Panc1 (cell line): ENCODE measurements around the gene CIAO3. TPM values are rescaled to one million over a fixed set of nuclear protein-coding genes. Genes with fewer than 3 reads are reported as not detected.

Source experiments
- ATAC-seq: fragments of 200-7000 bp; cut with Tn5 transposase; 2 replicates; pipeline ENCODE4 v1.9.1; 2020; ENCODE audit warnings: mild to moderate bottlenecking, moderate library complexity
- BruUV-seq: library from RNA; stranded (reverse); fragments of 400-500 nt; replicated peaks from 2 replicates; lab custom pipeline; 2021; lab: Mats Ljungman, UMichigan
- CTCF ChIA-PET: fragments of 300-600 bp; sonication (Branson Sonifier 250); formaldehyde crosslinking; loops from one replicate; lab custom pipeline; 2022; ENCODE audit warnings: antibody characterized with exemption; lab: Charles Lee
- POLR2A ChIA-PET: fragments of 300-600 bp; sonication (Branson Sonifier 250); formaldehyde crosslinking; loops from one replicate; lab custom pipeline; 2022; ENCODE audit warnings: antibody characterized with exemption; lab: Charles Lee
- DNase-seq: peaks from one replicate; pipeline ENCODE4 v3.0.0-alpha.2; 2010; ENCODE audit warnings: low read depth, low spot score
- H3K27ac ChIP-seq: 2 replicates; pipeline ENCODE4 v1.5.1; 2011; ENCODE audit warnings: mild to moderate bottlenecking, low read length, inconsistent platforms
- H3K27me3 ChIP-seq: fragments of 200-500 bp; sonication (Bioruptor generic); 2 replicates; pipeline ENCODE4 v1.6.0; 2014; ENCODE audit warnings: low read length, inconsistent platforms; ENCODE audit not compliant: control insufficient read depth, insufficient read depth
- H3K36me3 ChIP-seq: fragments of 200-500 bp; sonication (Bioruptor generic); 2 replicates; pipeline ENCODE4 v1.5.1; 2014; ENCODE audit warnings: inconsistent platforms, mild to moderate bottlenecking, low read length, moderate library complexity; ENCODE audit not compliant: control insufficient read depth, insufficient read depth
- H3K4me1 ChIP-seq: 2 replicates; pipeline ENCODE4 v1.5.1; 2011; ENCODE audit warnings: inconsistent platforms, mild to moderate bottlenecking, low read length, moderate library complexity; ENCODE audit not compliant: control insufficient read depth, insufficient read depth
- H3K4me3 ChIP-seq, 2 experiments: 2 replicates each; pipeline ENCODE4 v1.5.1; 2011 to 2012; ENCODE audit warnings: low read depth in 2 of 2, low read length in 2 of 2, mild to moderate bottlenecking in 2 of 2, inconsistent platforms in 1 of 2, moderate library complexity in 1 of 2
- H3K9me3 ChIP-seq: fragments of 200-500 bp; sonication (Bioruptor generic); 2 replicates; pipeline ENCODE4 v1.5.1; 2014; ENCODE audit warnings: low read depth, mild to moderate bottlenecking, inconsistent platforms, low read length, moderate library complexity; ENCODE audit not compliant: control insufficient read depth, insufficient read depth
- POLR2AphosphoS5 ChIP-seq: IDR thresholded peaks from 2 replicates; pipeline ENCODE4 v1.6.1; 2012; ENCODE audit warnings: mild to moderate bottlenecking, low read depth, low read length, moderate library complexity
- SIN3A ChIP-seq: IDR thresholded peaks from 2 replicates; pipeline ENCODE4 v1.6.1; 2012; ENCODE audit warnings: low read depth, mild to moderate bottlenecking, low read length, moderate library complexity, borderline replicate concordance; ENCODE audit not compliant: insufficient read depth
- TCF7L2 ChIP-seq: IDR thresholded peaks from 2 replicates; pipeline ENCODE4 v1.6.1; 2011; ENCODE audit warnings: mild to moderate bottlenecking, low read depth, low read length, inconsistent platforms
- in situ Hi-C: cut with HindIII; loops from 2 replicates; pipeline ENCODE4 v1.10.0; 2016; ENCODE audit warnings: low sequenced_read_pairs, low pct_unique_long_range_greater_than_20kb
- intact Hi-C: fragments of 100-400 bp; cut with micrococcal nuclease; formaldehyde crosslinking; loops from one replicate; pipeline ENCODE4 v1.10.0; 2022; ENCODE audit not compliant: unreplicated experiment
- total RNA-seq: library from RNA; stranded (reverse); gene quantifications from one replicate; pipeline ENCODE4 v1.2.1, GENCODE V29; 2021; ENCODE audit not compliant: unreplicated experiment
- TF ChIP-seq, protein P1 (sequence below), 2 experiments: IDR thresholded peaks; 2 replicates each; pipeline ENCODE4 v1.6.1; 2011 to 2012; ENCODE audit warnings: low read depth in 2 of 2, control low read depth in 1 of 2, low read length in 1 of 2, mild to moderate bottlenecking in 1 of 2, moderate library complexity in 1 of 2; ENCODE audit not compliant: insufficient read depth in 1 of 2
- TF ChIP-seq, protein P2 (sequence below): fragments of 450-650 bp; IDR thresholded peaks from 2 replicates; pipeline ENCODE4 v1.5.1; 2017; ENCODE audit warnings: mild to moderate bottlenecking

CIAO3 gene
- total RNA-seq, 1 experiment from 2014 or later = 34.0 TPM

DNA sequence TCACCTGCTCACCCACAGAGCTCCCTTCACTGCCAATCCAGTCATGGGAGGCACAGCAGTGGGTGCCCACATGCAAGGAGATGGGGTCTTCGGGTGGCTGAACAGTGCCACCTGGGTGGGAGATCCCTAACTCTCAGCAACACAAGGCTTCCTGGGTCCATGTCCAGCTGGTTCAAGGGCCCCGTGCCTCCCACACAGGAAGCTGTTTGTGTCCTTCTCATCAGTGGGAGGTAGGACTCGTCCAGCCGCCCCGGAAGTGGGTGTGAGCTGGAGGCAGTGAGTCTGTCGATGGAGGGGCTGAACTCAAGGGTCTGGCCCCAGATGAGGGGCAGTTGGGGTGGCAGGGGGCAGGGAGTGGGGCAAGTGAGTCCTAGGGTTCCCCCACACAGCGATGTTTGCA is 36.8 kb downstream of the CIAO3 start:
- no TSS peak for BruUV-seq
- Histone ChIP-seq H3K36me3 (peaks cover 5% of the 10 kb centered on the region; the same call in 1 of the 2 replicates), H3K27ac (no peak overlapping the region), H3K4me3 (peak overlapping the region; percentile 55 to 56; a peak in 2 of 4 replicates), H3K4me1 (peaks cover 6% of the 10 kb centered on the region), H3K27me3 (no peaks in the 10 kb centered on the region), H3K9me3 (no peaks in the 10 kb centered on the region)
- CTCF ChIA-PET = no interaction called here
- intact Hi-C loops = no loop called here
- ATAC-seq (no peak), DNase-seq (no peak)
- POLR2A ChIA-PET = no interaction called here
- TF ChIP-seq, protein P1, sequence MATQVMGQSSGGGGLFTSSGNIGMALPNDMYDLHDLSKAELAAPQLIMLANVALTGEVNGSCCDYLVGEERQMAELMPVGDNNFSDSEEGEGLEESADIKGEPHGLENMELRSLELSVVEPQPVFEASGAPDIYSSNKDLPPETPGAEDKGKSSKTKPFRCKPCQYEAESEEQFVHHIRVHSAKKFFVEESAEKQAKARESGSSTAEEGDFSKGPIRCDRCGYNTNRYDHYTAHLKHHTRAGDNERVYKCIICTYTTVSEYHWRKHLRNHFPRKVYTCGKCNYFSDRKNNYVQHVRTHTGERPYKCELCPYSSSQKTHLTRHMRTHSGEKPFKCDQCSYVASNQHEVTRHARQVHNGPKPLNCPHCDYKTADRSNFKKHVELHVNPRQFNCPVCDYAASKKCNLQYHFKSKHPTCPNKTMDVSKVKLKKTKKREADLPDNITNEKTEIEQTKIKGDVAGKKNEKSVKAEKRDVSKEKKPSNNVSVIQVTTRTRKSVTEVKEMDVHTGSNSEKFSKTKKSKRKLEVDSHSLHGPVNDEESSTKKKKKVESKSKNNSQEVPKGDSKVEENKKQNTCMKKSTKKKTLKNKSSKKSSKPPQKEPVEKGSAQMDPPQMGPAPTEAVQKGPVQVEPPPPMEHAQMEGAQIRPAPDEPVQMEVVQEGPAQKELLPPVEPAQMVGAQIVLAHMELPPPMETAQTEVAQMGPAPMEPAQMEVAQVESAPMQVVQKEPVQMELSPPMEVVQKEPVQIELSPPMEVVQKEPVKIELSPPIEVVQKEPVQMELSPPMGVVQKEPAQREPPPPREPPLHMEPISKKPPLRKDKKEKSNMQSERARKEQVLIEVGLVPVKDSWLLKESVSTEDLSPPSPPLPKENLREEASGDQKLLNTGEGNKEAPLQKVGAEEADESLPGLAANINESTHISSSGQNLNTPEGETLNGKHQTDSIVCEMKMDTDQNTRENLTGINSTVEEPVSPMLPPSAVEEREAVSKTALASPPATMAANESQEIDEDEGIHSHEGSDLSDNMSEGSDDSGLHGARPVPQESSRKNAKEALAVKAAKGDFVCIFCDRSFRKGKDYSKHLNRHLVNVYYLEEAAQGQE (IDR thresholded peaks at IDR 0.05; ENCODE audit: insufficient read depth in 1 of 2, low read depth in 2 of 2, low read length in 1 of 2) = no peak
- TF ChIP-seq POLR2AphosphoS5 (no peak), SIN3A (no peak), TCF7L2 (no peak)
- TF ChIP-seq, protein P2, sequence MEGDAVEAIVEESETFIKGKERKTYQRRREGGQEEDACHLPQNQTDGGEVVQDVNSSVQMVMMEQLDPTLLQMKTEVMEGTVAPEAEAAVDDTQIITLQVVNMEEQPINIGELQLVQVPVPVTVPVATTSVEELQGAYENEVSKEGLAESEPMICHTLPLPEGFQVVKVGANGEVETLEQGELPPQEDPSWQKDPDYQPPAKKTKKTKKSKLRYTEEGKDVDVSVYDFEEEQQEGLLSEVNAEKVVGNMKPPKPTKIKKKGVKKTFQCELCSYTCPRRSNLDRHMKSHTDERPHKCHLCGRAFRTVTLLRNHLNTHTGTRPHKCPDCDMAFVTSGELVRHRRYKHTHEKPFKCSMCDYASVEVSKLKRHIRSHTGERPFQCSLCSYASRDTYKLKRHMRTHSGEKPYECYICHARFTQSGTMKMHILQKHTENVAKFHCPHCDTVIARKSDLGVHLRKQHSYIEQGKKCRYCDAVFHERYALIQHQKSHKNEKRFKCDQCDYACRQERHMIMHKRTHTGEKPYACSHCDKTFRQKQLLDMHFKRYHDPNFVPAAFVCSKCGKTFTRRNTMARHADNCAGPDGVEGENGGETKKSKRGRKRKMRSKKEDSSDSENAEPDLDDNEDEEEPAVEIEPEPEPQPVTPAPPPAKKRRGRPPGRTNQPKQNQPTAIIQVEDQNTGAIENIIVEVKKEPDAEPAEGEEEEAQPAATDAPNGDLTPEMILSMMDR = no peak
- in situ Hi-C loops = no loop called here

DNA sequence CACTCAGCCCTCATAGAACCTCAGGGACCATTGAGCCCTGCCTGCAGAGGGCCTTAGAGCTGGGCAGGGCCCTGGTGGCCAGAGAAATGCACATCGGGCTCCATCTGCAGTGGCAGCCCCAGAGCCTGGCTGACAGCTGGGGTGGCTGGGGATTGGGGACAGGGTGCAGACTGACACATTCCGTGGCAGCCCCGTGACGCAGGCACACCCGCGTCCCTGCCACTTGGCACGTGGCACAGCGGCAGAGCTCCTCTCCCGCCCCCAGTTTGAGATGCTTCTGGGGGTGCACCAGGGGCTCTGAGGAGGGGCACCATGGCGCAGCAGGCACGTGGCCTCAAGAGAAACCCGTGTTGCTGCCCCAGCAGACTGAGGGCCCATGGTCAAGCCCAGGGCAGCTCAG is 37.4 kb downstream of the CIAO3 start:
- intact Hi-C loops = no loop called here
- DNase-seq (no peak), ATAC-seq (no peak)
- peaks cover 6% of the 10 kb centered on the region for H3K4me1 ChIP-seq
- no peak overlapping the region for H3K4me3 ChIP-seq
- H3K27ac ChIP-seq = no peak overlapping the region
- in situ Hi-C loops = no loop called here
- ChIA-PET CTCF (no interaction called here), POLR2A (no interaction called here)
- H3K9me3 ChIP-seq = no peaks in the 10 kb centered on the region
- no TSS peak for BruUV-seq
- H3K36me3 ChIP-seq = peaks cover 5% of the 10 kb centered on the region; the same call in 1 of the 2 replicates
- TF ChIP-seq, protein P2 = no peak
- TF ChIP-seq, protein P1 (IDR thresholded peaks at IDR 0.05; ENCODE audit: insufficient read depth in 1 of 2, low read depth in 2 of 2, low read length in 1 of 2) = no peak
- TF ChIP-seq POLR2AphosphoS5 (no peak), TCF7L2 (no peak), SIN3A (no peak)
- no peaks in the 10 kb centered on the region for H3K27me3 ChIP-seq
